Mesendoderm (in vitro differentiated cells): ENCODE results near the gene VGLL3.
"Not testable (repeated sequence)": the region's sequence is repeated elsewhere in the genome, so short reads cannot be mapped to it uniquely, and the experiment has no call there.

Experiments used
- DNase-seq: peaks from one replicate; pipeline ENCODE4 v3.0.0; 2013
- H2AK5ac ChIP-seq: 2 replicates; pipeline ENCODE4 v1.6.1; 2013; ENCODE audit warnings: low read length, inconsistent platforms
- H2BK120ac ChIP-seq: 2 replicates; pipeline ENCODE4 v1.6.1; 2013; ENCODE audit warnings: low read depth, mild to moderate bottlenecking, low read length, moderate library complexity, mixed read lengths
- H2BK15ac ChIP-seq: replicated peaks from 2 replicates; pipeline ENCODE4 v1.6.1; 2013; ENCODE audit warnings: low read depth, mild to moderate bottlenecking, moderate library complexity
- H2BK5ac ChIP-seq: 2 replicates; pipeline ENCODE4 v1.6.1; 2013; ENCODE audit warnings: low read length, inconsistent platforms
- H3K18ac ChIP-seq: 2 replicates; pipeline ENCODE4 v1.6.1; 2013; ENCODE audit warnings: mild to moderate bottlenecking, low read length, mixed read lengths
- H3K23ac ChIP-seq: one replicate; pipeline ENCODE4 v1.6.1; 2013; ENCODE audit warnings: low read length
- H3K27ac ChIP-seq: 2 replicates; pipeline ENCODE4 v1.5.1; 2013; ENCODE audit warnings: low read depth, mild to moderate bottlenecking, inconsistent platforms, low read length, moderate library complexity
- H3K27me3 ChIP-seq: 2 replicates; pipeline ENCODE4 v1.6.1; 2013; ENCODE audit warnings: low read length, control low read depth, mild to moderate bottlenecking, inconsistent platforms; ENCODE audit not compliant: insufficient read depth, poor library complexity
- H3K36me3 ChIP-seq: 2 replicates; pipeline ENCODE4 v1.6.1; 2013; ENCODE audit warnings: low read length, inconsistent platforms; ENCODE audit not compliant: control insufficient read depth, insufficient read depth
- H3K4ac ChIP-seq: one replicate; pipeline ENCODE4 v1.6.1; 2013; ENCODE audit warnings: low read depth, mild to moderate bottlenecking, low read length, moderate library complexity
- H3K4me1 ChIP-seq: 2 replicates; pipeline ENCODE4 v1.6.1; 2013; ENCODE audit warnings: low read depth, low read length, inconsistent platforms; ENCODE audit not compliant: control insufficient read depth
- H3K4me2 ChIP-seq: 2 replicates; pipeline ENCODE4 v1.6.1; 2013; ENCODE audit warnings: low read length
- H3K4me3 ChIP-seq: 2 replicates; pipeline ENCODE4 v1.5.1; 2013; ENCODE audit warnings: mild to moderate bottlenecking, low read length
- H3K56ac ChIP-seq: one replicate; pipeline ENCODE4 v1.6.1; 2013; ENCODE audit warnings: low read length
- H3K79me1 ChIP-seq: 2 replicates; pipeline ENCODE4 v1.6.1; 2013; ENCODE audit warnings: low read length, inconsistent platforms
- H3K79me2 ChIP-seq: 2 replicates; pipeline ENCODE4 v1.6.1; 2013; ENCODE audit warnings: mild to moderate bottlenecking, low read length; ENCODE audit not compliant: control insufficient read depth, insufficient read depth
- H3K9ac ChIP-seq: 2 replicates; pipeline ENCODE4 v1.6.1; 2013; ENCODE audit warnings: low read length, inconsistent platforms
- H4K5ac ChIP-seq: one replicate; pipeline ENCODE4 v1.6.1; 2013; ENCODE audit warnings: low read length
- H4K8ac ChIP-seq: one replicate; pipeline ENCODE4 v1.6.1; 2013; ENCODE audit warnings: low read depth, mild to moderate bottlenecking, control low read depth, low read length, moderate library complexity
- whole genome bisulfite sequencing: extraction: QIAGEN DNeasy Blood & Tissue Kit; methylation state at CpG from one replicate; pipeline ENCODE4 v1.1.7; 2013; ENCODE audit warnings: low lambda C conversion rate, missing lambda C conversion rate; ENCODE audit not compliant: insufficient coverage; ENCODE audit errors: extremely low coverage; 5-methylcytosine and 5-hydroxymethylcytosine counted together

The VGLL3 gene

DNA sequence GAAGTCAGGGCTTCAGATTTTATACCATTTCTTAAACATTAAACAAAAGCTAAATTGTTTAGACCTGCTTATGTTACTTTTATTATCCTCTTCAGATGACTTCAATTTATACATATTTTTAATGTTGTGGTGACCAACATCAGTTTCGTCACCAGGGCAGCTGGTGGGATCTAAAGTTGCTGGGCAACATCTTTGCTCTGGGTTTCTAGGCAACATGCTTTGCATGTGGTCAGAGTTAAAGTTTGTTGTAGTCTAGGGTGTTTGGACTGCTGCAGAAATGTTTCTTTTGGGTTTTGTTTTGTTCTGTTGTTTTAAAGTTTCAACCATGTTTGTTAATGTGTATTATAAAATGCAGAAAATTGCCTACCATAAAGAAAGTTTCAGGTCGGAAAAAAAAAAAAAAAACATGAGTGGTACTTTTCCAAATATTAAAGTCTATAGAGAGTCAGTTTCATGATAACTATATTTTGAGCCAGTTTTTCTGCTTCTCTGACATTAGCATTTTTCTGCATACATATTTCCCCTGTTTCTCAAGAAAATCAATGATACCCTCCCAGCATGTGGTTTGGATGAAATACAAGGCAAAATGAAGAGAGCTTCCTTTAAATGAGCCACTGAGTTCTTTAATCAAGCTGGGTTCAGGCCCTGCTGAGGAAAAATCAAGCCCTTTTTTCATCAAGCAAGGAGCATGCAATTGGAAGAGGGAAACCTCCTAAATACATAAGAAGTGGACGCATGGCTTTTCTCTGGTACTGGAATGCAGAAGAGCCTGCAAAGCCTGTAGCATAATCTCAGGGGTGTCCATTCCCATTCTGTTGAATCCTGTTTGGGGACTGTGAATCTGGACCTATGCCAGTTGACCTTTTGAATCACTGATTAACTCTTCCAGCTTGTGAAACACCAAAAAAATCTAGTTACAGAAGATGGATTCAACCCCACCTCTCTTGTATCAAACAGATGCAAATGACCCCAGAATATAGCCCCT lies 35.0 kb upstream of the VGLL3 start:
- H2BK15ac ChIP-seq: no peak overlapping the region
- H3K4me1 ChIP-seq: no peaks in the 10 kb centered on the region
- no peak overlapping the region for H4K5ac ChIP-seq
- no peak for DNase-seq
- no peak overlapping the region for H2AK5ac ChIP-seq
- no peaks in the 10 kb centered on the region for H3K79me2 ChIP-seq
- no peak overlapping the region for H4K8ac ChIP-seq
- no peaks in the 10 kb centered on the region for H3K79me1 ChIP-seq
- H3K56ac ChIP-seq: no peak overlapping the region
- H3K4ac ChIP-seq: no peak overlapping the region
- H3K9ac ChIP-seq: no peak overlapping the region
- no peak overlapping the region for H3K18ac ChIP-seq
- H3K36me3 ChIP-seq: no peaks in the 10 kb centered on the region
- no peak overlapping the region for H2BK5ac ChIP-seq
- WGBS: no CpG with 5 or more reads among the region's 3 CpGs
- H3K23ac ChIP-seq: no peak overlapping the region
- no peaks in the 10 kb centered on the region for H3K27me3 ChIP-seq
- H3K4me2 ChIP-seq: no peak overlapping the region
- H3K4me3 ChIP-seq: no peak overlapping the region
- H2BK120ac ChIP-seq: no peak overlapping the region
- H3K27ac ChIP-seq: no peak overlapping the region

GRCh38 chr3:87017370-87017769 lies 26.4 kb upstream of the VGLL3 start:
- H3K36me3 ChIP-seq, H3K79me2 ChIP-seq, H3K4me1 ChIP-seq, H2BK5ac ChIP-seq, H3K27ac ChIP-seq, H3K27me3 ChIP-seq, H3K79me1 ChIP-seq, H4K8ac ChIP-seq, H3K23ac ChIP-seq, H3K4ac ChIP-seq, H3K9ac ChIP-seq, H4K5ac ChIP-seq, H2BK15ac ChIP-seq, H3K4me3 ChIP-seq, H3K4me2 ChIP-seq, H2BK120ac ChIP-seq, H3K18ac ChIP-seq, H2AK5ac ChIP-seq, H3K56ac ChIP-seq, DNase-seq: not testable (repeated sequence)
- WGBS: no CpG with 5 or more reads among the region's 6 CpGs

- WGBS: no CpG with 5 or more reads among the region's 2 CpGs
- H2BK5ac ChIP-seq: no peak overlapping the region
- no peak overlapping the region for H2BK15ac ChIP-seq
- no peaks in the 10 kb centered on the region for H3K79me1 ChIP-seq
- H4K8ac ChIP-seq: no peak overlapping the region
- H3K4me3 ChIP-seq: no peak overlapping the region
- no peak overlapping the region for H2AK5ac ChIP-seq
- no peak for DNase-seq
- no peaks in the 10 kb centered on the region for H3K79me2 ChIP-seq
- no peak overlapping the region for H4K5ac ChIP-seq
- H3K56ac ChIP-seq: no peak overlapping the region
- no peak overlapping the region for H3K4ac ChIP-seq
- no peaks in the 10 kb centered on the region for H3K4me1 ChIP-seq
- H3K27me3 ChIP-seq: no peaks in the 10 kb centered on the region
- no peak overlapping the region for H3K18ac ChIP-seq
- no peak overlapping the region for H3K27ac ChIP-seq
- H3K9ac ChIP-seq: no peak overlapping the region
- no peak overlapping the region for H2BK120ac ChIP-seq
- H3K36me3 ChIP-seq: no peaks in the 10 kb centered on the region
- H3K23ac ChIP-seq: no peak overlapping the region
- no peak overlapping the region for H3K4me2 ChIP-seq
Measured at GRCh38 chr3:87009271-87009670, 18.3 kb upstream of the VGLL3 start.

DNA sequence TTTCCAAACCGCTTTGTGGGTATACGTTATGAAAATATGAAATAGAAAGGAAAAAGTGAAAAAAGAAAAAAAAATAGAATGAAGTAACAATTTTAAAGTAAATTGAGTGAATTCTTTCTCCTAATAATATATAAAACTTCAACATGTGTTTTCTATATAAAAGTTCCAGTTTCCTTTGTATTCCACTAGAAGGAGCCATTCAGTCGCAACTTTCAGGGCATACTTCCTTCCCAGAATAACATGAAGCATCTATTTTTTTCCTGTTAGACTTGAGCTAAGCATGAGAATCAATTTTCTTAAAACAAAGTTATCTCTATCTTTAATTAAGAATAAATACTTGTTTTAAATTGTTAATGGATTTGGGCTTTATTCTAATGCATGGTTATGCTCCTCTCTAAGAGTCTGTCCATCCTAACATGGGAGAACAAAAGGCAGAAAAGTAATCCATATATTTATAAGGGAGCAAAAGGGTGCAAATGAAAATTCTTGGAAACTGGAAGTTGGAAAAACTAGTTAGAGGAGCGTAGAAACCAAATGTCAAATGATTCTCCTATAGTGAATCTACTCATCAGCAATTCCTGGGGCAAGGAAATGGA lies 16.0 kb upstream of the VGLL3 start:
- no peak overlapping the region for H2BK15ac ChIP-seq
- peak; percentile 27 for DNase-seq

GRCh38 chr3:87004883-87005282 lies 13.9 kb upstream of the VGLL3 start:
- no CpG with 5 or more reads among the region's 2 CpGs for WGBS
- Histone ChIP-seq H3K79me2 (no peaks in the 10 kb centered on the region), H3K36me3 (no peaks in the 10 kb centered on the region), H3K4ac (no peak overlapping the region), H3K4me1 (no peaks in the 10 kb centered on the region), H2BK120ac (no peak overlapping the region), H2BK15ac (no peak overlapping the region), H4K5ac (no peak overlapping the region), H3K56ac (no peak overlapping the region), H3K27ac (no peak overlapping the region), H3K9ac (no peak overlapping the region), H3K79me1 (no peaks in the 10 kb centered on the region), H4K8ac (no peak overlapping the region), H3K23ac (no peak overlapping the region), H2BK5ac (no peak overlapping the region), H3K4me3 (no peak overlapping the region), H2AK5ac (no peak overlapping the region), H3K18ac (no peak overlapping the region), H3K4me2 (no peak overlapping the region), H3K27me3 (no peaks in the 10 kb centered on the region)
- DNase-seq: no peak

More for the DNA sequence above, 16.0 kb upstream of the VGLL3 start:
- no peaks in the 10 kb centered on the region for H3K79me1 ChIP-seq
- no peak overlapping the region for H2BK120ac ChIP-seq
- H3K4me1 ChIP-seq: no peaks in the 10 kb centered on the region
- no peak overlapping the region for H2BK5ac ChIP-seq
- H3K56ac ChIP-seq: no peak overlapping the region
- no peak overlapping the region for H4K5ac ChIP-seq
- no peak overlapping the region for H4K8ac ChIP-seq
- H3K18ac ChIP-seq: no peak overlapping the region
- H3K36me3 ChIP-seq: no peaks in the 10 kb centered on the region
- H3K4me3 ChIP-seq: no peak overlapping the region
- H3K4me2 ChIP-seq: no peak overlapping the region
- no peaks in the 10 kb centered on the region for H3K79me2 ChIP-seq
- H3K23ac ChIP-seq: no peak overlapping the region
- no peaks in the 10 kb centered on the region for H3K27me3 ChIP-seq
- no peak overlapping the region for H3K27ac ChIP-seq
- no peak overlapping the region for H3K9ac ChIP-seq
- WGBS: no CpG with 5 or more reads among the region's 4 CpGs
- no peak overlapping the region for H3K4ac ChIP-seq
- H2AK5ac ChIP-seq: no peak overlapping the region
